ENCODE measurements around the gene TET2.

- TF ChIP-seq SUZ12 (IDR thresholded peaks at IDR 0.05; ENCODE audit: extremely low read depth, insufficient read depth, insufficient read length) (no peak), ZNF274 (IDR thresholded peaks at IDR 0.05; ENCODE audit: low read depth, low read length) (no peak)
These were observed 7.1 kb downstream of the TET2 start for GRCh38 chr4:105153749-105154148.
